Smooth muscle cell (in vitro differentiated cells): Measurements from ENCODE around the gene EXOC8. TPM values are rescaled to one million over a fixed set of nuclear protein-coding genes. Genes with fewer than 3 reads are reported as not detected.

Experiments used
- DNase-seq: peaks from one replicate; lab custom pipeline; 2025; ENCODE audit not compliant: unreplicated experiment; lab: John Stamatoyannopoulos, UW
- H2AFZ ChIP-seq: fragments of 200-600 bp; sonication (generic); 2 replicates; pipeline ENCODE4 v1.6.0; 2016; ENCODE audit warnings: antibody characterized with exemption, low read depth, mild to moderate bottlenecking
- H3F3A ChIP-seq: fragments of 200-600 bp; sonication (generic); 2 replicates; pipeline ENCODE4 v1.6.0; 2017; ENCODE audit warnings: antibody characterized with exemption, low read depth
- H3K27ac ChIP-seq: fragments of 200-600 bp; sonication (generic); 2 replicates; pipeline ENCODE4 v1.5.1; 2016; ENCODE audit warnings: low read depth, mild to moderate bottlenecking
- H3K27me3 ChIP-seq: fragments of 200-600 bp; sonication (generic); 2 replicates; pipeline ENCODE4 v1.6.1; 2016; ENCODE audit warnings: low read depth, mild to moderate bottlenecking
- H3K36me3 ChIP-seq: fragments of 200-600 bp; sonication (generic); 2 replicates; pipeline ENCODE4 v1.5.1; 2016; ENCODE audit warnings: low read depth
- H3K4me1 ChIP-seq: fragments of 200-600 bp; sonication (generic); 2 replicates; pipeline ENCODE4 v1.5.1; 2016; ENCODE audit warnings: low read depth
- H3K4me2 ChIP-seq: fragments of 200-600 bp; sonication (generic); 2 replicates; pipeline ENCODE4 v1.6.0; 2016; ENCODE audit warnings: mild to moderate bottlenecking
- H3K4me3 ChIP-seq: fragments of 200-600 bp; sonication (generic); 2 replicates; pipeline ENCODE4 v1.5.1; 2016; ENCODE audit warnings: mild to moderate bottlenecking
- H3K79me2 ChIP-seq: fragments of 200-600 bp; sonication (generic); 2 replicates; pipeline ENCODE4 v1.6.0; 2016; ENCODE audit warnings: low read depth, mild to moderate bottlenecking
- H3K9ac ChIP-seq: fragments of 200-600 bp; sonication (generic); 2 replicates; pipeline ENCODE4 v1.6.0; 2016; ENCODE audit warnings: low read depth
- H3K9me3 ChIP-seq: fragments of 200-600 bp; sonication (generic); replicated peaks from 2 replicates; pipeline ENCODE4 v1.5.1; 2016; ENCODE audit warnings: low read depth
- H4K20me1 ChIP-seq: fragments of 200-600 bp; sonication (generic); 2 replicates; pipeline ENCODE4 v1.6.0; 2016; ENCODE audit warnings: low read depth
- CTCF ChIP-seq: fragments of 200-600 bp; sonication (generic); IDR thresholded peaks from 2 replicates; pipeline ENCODE4 v1.5.1; 2017; ENCODE audit warnings: borderline replicate concordance, mild to moderate bottlenecking, antibody characterized with exemption; ENCODE audit not compliant: insufficient read depth, poor library complexity, severe bottlenecking
- WGBS: methylation state at CpG from one replicate; pipeline ENCODE4 v1.1.7; 2016; ENCODE audit warnings: low lambda C conversion rate; 5-methylcytosine and 5-hydroxymethylcytosine counted together
- polyA plus RNA-seq: library from polyadenylated mRNA; unstranded; fragments of >200 nt; fragmentation: Nextera tagmentation; extraction: Ambion mirVana; gene quantifications from 2 replicates; pipeline ENCODE4 v1.2.1, GENCODE V29; 2016
- total RNA-seq: library from RNA; depleted of rRNA; stranded (reverse); fragments of >200 nt; gene quantifications from 2 replicates; pipeline ENCODE4 v1.2.3, GENCODE V29; 2014

The EXOC8 gene
- total and polyA plus RNA-seq, 2 experiments from 2014 or later, result 4.2 to 15.6 TPM

- Histone ChIP-seq H3F3A (no peaks in the 10 kb centered on the region), H3K9me3 (no peaks in the 10 kb centered on the region), H3K27me3 (no peaks in the 10 kb centered on the region), H3K9ac (no peak overlapping the region), H3K4me2 (no peak overlapping the region), H3K4me3 (no peak overlapping the region), H3K4me1 (no peaks in the 10 kb centered on the region), H2AFZ (no peak overlapping the region), H4K20me1 (peaks cover 82% of the 10 kb centered on the region), H3K36me3 (no peaks in the 10 kb centered on the region), H3K79me2 (peaks cover 90% of the 10 kb centered on the region), H3K27ac (no peak overlapping the region)
- TF ChIP-seq CTCF, result no peak
- no peak for DNase-seq
- 97% methylated on average over 6 of the region's 6 CpGs for WGBS
Measured at GRCh38 chr1:231384696-231385415, 47.2 kb upstream of the EXOC8 start.

GRCh38 chr1:231383159-231383860, 45.7 kb upstream of the EXOC8 start:
- H3K4me3 ChIP-seq, result no peak overlapping the region
- H3K4me2 ChIP-seq, result no peak overlapping the region
- no peak overlapping the region for H2AFZ ChIP-seq
- H3K9me3 ChIP-seq, result no peaks in the 10 kb centered on the region
- H3K27ac ChIP-seq, result no peak overlapping the region
- TF ChIP-seq CTCF, result no peak
- H3F3A ChIP-seq, result no peaks in the 10 kb centered on the region
- no peak overlapping the region for H3K9ac ChIP-seq
- peaks cover 90% of the 10 kb centered on the region for H3K79me2 ChIP-seq
- peaks cover 96% of the 10 kb centered on the region for H4K20me1 ChIP-seq
- no peak for DNase-seq
- no peaks in the 10 kb centered on the region for H3K36me3 ChIP-seq
- H3K4me1 ChIP-seq, result no peaks in the 10 kb centered on the region
- H3K27me3 ChIP-seq, result no peaks in the 10 kb centered on the region
- 62% methylated on average over 5 of the region's 5 CpGs for WGBS

DNA sequence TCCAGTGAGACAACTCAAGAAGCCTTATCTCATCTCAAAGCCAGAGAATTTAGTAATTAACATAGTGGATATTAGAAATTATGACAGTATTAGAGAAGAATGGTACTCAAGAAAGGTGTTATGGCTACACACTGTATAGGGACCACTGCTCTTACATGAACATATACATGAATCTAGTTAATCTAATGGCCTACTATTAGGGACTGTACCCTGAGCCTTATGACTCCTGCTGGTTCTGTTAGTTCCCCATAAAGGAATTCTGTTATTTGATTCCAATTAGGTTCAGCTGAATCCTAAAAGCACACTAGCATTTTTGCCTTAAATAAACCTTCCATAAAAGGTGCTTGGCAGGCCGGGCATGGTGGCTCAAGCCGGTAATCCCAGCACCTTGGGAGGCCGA, 44.8 kb upstream of the EXOC8 start:
- H3K27ac ChIP-seq, result no peak overlapping the region
- H3K27me3 ChIP-seq, result no peaks in the 10 kb centered on the region
- peaks cover 96% of the 10 kb centered on the region for H4K20me1 ChIP-seq
- DNase-seq, result no peak
- H3K36me3 ChIP-seq, result no peaks in the 10 kb centered on the region
- no peaks in the 10 kb centered on the region for H3K9me3 ChIP-seq
- no peak overlapping the region for H2AFZ ChIP-seq
- H3K9ac ChIP-seq, result no peak overlapping the region
- peaks cover 91% of the 10 kb centered on the region for H3K79me2 ChIP-seq
- no peaks in the 10 kb centered on the region for H3K4me1 ChIP-seq
- TF ChIP-seq CTCF, result no peak
- no peak overlapping the region for H3K4me2 ChIP-seq
- WGBS, result 100% methylated on average over 3 of the region's 3 CpGs
- H3F3A ChIP-seq, result no peaks in the 10 kb centered on the region
- H3K4me3 ChIP-seq, result no peak overlapping the region
